ENCODE measurements around the gene HSP90AB1.
A peak's percentile ranks its signal among the peaks of the same experiment; 100 is the strongest.

Gene HSP90AB1

DNA sequence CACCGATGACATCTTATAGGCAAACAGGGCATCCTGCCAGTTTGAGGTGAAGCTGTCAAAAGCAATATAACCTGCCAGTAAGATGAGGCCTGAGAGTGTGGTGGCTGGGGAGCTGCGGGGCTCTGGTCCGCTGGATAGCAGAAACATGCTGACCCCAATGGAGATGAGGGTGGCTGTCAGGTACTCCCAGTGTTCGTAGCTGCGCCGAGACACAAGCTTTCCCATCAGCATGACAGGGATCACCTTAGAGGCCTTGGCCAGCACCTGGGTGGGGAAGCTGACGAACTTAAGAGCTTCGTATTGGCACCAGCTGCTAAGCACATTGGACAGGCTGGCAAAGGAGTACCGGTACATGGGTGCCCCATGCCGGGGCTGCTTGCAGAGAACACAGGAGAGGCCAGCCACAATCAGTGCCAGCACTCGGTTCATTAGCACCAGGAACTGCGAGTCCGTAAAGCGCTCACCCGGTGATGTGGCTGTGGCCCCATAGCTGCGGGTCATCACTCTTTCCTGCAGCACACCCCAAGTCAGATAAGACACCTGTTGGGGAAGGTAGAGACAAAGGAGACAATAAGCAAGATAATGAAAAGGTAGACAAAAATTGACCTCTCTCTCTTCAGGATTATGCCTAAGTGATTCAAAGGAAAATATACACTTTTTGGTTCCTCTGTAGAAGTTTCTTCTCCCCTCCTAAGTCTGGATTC lies 8.4 kb downstream of the HSP90AB1 start:
- no peak for DNase-seq (ENCODE audit: low read depth in 3 of 3)

DNA sequence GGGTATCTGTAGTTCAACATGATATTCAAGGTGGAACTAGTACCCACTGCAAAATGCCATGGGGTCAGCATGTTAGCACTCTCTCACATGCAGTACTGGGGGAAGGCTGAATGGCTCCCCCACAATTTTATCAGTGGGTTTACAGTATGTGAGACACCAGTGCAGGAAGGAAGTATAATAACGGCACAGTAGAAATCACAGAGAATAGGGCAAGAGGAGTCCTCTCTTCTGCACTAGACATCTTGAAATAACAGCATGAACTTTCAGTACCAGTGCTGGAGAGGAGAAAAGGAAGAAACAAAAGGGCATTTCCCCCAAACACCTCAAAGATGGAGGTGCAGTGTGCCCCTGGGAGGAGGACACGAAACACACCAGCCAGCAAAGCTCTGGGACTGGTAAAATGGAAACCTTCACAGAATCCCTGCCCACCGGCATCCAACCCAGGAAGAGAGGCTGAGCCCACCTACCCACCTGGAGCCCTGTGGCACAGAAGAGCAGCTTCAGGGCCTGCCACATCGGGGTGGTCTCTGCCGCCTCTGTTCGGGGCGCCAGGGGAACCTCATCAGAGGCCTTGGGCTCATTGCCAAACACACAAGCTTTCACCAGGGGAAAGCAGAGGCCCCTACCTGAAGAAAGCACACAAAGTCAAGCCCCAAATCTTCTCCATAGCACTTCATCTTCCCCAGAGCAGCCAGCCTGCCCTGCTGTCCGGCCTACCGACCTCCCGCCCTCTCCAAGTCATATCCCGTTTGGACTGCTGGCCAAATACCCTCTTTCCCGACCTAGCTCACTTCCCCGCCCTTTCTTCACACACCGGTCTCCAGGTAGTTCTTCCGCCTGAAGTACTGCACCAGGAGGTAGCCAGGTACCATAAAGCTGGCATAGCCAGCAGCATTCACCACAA lies 9.2 kb downstream of the HSP90AB1 start:
- no peak for DNase-seq (ENCODE audit: low read depth in 3 of 3)

DNA sequence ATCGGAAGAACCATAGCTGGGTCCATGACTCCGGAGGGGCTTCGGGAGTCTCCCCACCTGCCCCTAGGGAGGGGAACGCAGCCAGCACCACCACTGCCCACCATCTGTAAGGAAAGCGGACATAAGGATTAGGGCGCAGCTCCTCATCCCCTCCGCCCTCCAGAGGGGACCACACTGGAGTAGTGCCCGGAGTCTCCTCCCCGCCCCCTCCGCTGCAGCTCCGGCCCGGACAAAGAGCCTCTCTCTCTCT lies 9.8 kb downstream of the HSP90AB1 start:
- no peak for DNase-seq (ENCODE audit: low read depth in 3 of 3)

DNA sequence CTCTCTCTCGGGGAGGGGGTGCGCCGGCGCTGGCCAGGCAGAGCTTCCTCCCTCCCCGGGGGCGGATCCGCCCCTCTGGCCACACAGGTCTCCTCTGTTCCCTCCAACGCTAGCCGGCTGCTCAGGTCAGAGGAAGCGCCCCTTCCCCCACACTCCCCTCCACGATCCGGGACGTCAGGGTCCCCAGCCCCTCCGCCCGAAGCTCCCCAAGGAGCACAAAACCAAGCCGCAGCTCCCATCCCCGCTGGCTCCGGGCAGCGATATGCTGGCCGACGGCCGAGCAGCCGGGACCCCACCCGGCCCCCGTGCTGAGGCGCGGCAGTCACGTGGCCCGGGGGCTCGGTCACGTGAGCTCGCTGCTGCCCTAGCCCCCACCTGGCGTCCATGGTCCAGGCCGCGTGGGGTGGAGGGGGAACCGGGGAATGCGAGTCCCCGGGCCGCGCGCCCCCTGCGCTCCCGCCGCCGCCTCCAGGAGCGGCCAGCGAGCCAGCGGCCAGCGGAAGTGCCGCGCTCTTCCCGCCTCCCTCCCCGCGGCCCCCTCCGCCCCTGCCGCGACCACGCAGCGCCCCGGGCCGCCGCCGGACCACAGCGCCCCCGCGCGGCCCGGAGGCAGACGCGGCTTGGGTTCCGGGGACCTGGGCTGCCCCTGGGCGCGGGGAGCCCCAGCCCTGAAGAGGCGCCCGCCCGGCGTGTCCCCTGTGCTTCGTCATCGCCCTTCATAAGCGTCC lies 10.3 kb downstream of the HSP90AB1 start, which contains the start of gene SLC35B2:
Gene SLC35B2 (minus strand): TSS at position 504 of the 728 bp plus-strand sequence. CDS start 118 bp downstream, at position 386.
- DNase-seq (ENCODE audit: low read depth in 3 of 3): peak in 1 of 3 experiments; percentile 61

GRCh38 chr6:44257753-44258324 lies 10.9 kb downstream of the HSP90AB1 start:
- DNase-seq (ENCODE audit: low read depth in 3 of 3): no peak

DNA sequence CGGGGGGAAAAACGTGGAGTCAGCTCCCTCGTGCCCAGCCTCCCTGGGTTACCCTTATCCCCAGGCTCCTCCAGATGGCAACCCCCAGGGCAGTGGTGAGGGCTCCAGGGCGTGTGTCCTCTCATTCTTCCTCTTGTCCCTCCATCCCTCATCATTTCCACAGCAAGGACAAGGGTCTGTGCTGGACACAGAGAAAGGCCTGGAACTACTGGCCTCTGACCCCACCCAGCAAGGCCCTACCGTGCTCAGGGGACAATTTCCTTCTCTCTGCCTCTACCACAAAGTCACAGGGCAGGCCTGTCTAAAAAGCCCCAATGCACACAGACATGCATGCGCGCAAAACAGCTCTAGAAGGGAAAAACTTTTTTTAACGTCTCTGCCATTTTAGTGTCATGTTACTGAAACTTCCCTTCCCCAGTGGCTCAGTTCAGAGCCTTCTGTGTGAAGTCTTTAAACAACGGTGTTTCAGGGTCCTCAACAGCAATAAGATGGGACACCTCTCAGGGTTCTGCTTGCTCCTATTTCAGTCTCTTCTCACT lies 11.5 kb downstream of the HSP90AB1 start:
- no peak for DNase-seq (ENCODE audit: low read depth in 3 of 3)

- no peak for DNase-seq (ENCODE audit: low read depth in 3 of 3)
Observed at GRCh38 chr6:44258921-44259320, 12.0 kb downstream of the HSP90AB1 start.

DNA sequence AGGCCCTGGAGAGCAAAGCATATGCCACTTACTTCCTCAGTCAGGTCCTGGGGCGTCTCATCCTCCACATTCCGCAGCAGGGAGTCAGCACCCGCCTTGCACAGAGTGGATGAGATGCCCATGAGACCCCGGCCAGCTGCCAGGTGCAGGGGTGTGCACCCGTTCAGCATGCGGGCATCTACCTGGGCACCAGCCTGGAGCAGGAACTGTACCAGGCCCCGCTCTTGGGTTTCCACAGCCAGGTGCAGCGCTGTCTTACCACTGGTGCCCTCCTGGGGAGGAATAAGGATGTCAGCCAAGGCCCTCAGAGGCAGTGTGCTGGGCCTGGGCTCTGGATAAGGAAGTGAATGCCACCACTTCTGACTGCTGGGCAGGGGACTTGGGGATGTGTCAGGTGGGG lies 13.1 kb downstream of the HSP90AB1 start:
- no peak for DNase-seq (ENCODE audit: low read depth in 3 of 3)

GRCh38 chr6:44260451-44261297 lies 13.8 kb downstream of the HSP90AB1 start:
- no peak for DNase-seq (ENCODE audit: low read depth in 3 of 3)

- DNase-seq (ENCODE audit: low read depth in 3 of 3): no peak
Observed at GRCh38 chr6:44261581-44261980, 14.7 kb downstream of the HSP90AB1 start.

DNA sequence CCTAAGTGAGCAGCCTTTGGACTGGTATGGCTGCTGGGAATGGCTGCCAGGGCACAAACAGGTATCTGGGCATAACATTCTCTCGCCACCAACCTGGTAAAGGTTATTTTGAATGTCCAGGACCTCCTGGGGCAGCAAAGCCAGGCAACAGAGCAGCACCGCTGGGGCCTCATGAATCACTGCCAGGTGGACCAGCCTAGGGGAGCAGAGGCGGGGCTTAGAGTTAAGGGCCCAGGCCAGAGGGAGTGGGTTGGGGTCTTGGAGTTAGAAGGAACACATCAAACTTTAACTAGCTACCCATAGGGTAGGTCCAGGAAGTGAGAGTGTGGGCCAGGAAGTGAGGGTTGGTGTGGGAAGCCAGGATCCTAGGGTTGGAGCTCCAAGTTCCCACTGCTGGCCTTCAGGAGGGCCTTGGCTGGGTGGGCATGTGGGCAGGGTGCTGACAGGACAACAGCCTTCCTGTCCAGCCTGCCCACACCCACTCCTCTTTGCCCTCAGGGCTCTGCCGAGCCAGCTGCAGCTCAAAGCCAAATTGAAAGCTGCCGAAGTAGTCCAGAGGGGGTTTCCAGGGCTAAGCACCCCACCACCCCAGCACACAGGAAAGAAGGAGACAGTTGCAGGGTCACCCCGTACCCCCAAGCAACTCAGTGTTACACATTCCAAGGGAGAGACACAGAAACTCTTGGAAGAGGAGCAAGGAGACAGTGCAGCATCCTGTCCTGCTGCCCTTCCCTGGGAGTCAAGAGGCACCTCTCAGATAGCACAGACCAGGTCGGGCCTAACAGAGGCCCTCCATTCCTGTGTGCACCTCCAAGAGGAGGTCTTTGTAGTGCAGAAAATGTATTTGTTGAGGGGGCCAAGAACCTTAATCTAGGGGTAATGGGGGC lies 15.8 kb downstream of the HSP90AB1 start:
- DNase-seq (ENCODE audit: low read depth in 3 of 3): no peak

- DNase-seq (ENCODE audit: low read depth in 3 of 3): peak in 1 of 3 experiments; percentile 30
Observed at GRCh38 chr6:44263354-44264100, 16.6 kb downstream of the HSP90AB1 start.

DNA sequence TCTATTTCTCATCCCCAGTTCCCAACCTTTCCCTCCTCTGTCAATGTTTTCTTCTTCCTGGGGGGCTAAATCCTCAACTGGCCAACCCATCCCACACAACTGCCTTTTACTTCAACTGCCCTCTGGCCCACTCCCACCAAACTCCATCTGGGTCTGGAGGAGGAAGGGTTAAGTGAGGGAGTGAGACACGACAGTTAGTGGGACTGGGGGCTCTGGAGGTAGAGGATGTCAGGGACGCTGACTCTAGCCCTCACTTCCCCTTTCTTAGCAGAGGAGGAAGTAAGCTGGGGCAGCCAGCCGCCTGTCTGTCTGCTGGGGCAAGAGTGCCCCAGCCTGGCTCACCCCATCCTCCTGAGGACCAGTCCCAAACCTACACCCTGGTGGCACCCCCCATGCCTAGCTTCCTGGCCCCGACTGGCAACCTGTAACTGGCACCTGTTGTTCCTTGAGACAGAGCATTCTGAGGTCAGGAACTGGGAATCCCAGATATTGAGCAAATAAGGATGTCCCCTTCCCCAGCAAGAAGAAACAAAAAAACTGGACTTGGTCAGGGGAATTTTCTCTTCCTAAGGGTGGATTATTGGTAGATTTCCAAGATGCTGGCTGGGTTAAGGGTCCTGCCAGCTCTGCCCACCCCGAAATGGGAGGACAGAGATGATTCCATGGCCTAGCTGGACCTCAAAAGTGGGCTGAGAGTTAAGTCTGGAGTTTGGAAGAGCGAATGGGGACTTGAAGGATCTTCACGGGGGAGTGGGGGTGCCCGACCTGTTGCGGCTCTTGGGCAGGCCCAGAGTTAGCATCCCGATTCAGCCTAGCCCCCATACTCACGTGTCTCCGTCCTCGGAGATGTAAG lies 17.5 kb downstream of the HSP90AB1 start:
- no peak for DNase-seq (ENCODE audit: low read depth in 3 of 3)

- peak; percentile 94 to 97 (median 97) for DNase-seq (ENCODE audit: low read depth in 3 of 3)
Observed at GRCh38 chr6:44265007-44265721, 18.3 kb downstream of the HSP90AB1 start, which contains the start of gene NFKBIE. Gene NFKBIE (minus strand): TSS chr6:44265551. CDS start chr6:44265346, 205 bp downstream.

DNA sequence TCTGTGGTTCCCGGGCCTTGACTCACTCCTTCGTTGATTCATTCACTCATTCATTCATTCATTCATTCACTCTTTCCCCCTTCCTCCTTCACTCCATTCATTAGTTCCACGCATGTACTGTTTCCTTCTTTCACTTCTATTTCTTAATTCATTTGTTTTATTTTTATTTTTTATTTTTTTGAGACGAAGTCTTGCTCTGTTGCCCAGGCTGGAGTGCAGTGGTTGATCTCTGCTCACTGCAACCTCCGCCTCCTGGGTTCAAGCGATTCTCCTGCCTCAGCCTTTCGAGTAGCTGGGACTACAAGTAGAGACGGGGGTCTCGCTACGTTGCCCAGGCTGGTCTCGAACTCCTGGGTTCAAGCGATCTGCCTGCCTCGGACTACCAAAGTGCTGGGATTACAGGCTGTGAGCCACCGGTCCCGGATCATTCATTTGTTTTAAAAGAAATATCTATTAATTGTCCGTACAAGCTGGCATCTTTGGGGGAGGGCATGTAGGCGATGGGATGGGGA lies 18.9 kb downstream of the HSP90AB1 start:
- no peak for DNase-seq (ENCODE audit: low read depth in 3 of 3)

GRCh38 chr6:44266347-44266746 lies 19.4 kb downstream of the HSP90AB1 start:
- DNase-seq (ENCODE audit: low read depth in 3 of 3): no peak

DNA sequence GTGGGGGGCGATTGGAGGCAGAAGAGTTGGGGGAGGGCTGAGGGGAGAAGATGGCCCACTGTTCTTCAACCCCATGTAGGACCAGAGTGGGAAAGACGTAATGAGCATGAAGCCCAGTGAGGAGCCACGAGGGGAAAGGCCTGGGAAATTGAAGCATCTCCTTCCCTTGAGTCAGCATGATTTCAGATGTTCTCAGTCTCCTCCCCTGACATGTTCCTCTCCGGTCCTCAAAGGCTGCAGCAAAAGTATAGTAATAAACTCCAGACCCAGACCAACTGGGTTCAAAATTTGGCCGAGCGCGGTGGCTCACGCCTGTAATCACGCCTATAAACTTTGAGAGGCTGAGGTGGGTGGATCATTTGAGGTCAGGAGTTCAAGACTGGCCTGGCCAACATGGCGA lies 20.4 kb downstream of the HSP90AB1 start:
- DNase-seq (ENCODE audit: low read depth in 3 of 3): no peak

Measured in stimulated activated CD4-positive, alpha-beta T cell treated with anti-CD3 and anti-CD28 coated beads, TNF-alpha, amount 100 ng/mL, for 4 hours (primary cell).